Measurements from ENCODE around the gene JMJD6. TPM values are rescaled to one million over a fixed set of nuclear protein-coding genes. Genes with fewer than 3 reads are reported as not detected.
"Not testable (repeated sequence)": the region's sequence is repeated elsewhere in the genome, so short reads cannot be mapped to it uniquely, and the experiment has no call there.

Gene JMJD6
- total RNA-seq, 2 donors from 2014 or later = 32.4 to 36.1 TPM

DNA sequence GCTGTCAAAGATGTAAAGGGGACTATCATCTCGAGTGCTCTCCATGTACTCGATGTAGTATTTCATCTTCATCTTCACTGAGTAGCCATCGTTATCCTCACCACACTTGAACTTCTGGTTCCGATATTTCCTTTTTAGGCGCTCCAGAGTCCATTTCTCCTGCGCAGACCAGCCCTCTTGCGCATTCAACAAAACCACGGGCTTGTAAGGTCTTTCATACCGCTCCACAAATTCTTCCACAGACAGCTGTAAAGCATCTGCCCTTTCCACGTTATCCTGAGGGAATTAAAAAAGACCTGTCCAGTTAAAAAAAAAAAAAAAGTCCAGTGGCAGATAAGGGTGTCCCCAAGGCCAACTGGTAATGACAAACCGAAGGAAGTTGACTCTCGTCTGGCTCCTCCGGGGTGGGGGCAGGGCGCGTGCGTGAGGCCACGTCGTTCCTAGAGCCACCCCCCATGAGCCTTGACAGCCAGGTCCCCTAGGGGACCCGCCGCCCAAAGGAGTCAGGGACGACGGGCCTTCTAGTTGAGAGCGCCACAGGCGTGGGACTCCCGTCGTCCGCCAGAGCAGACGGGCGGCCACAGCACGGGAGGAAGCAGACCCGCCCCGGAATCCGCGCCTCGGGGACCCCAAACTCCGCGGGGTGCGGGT, 701 bp downstream of the JMJD6 start:
- Histone ChIP-seq H3K4me3 (peak overlapping the region; percentile 96), H3K36me3 (peaks cover 29% of the 10 kb centered on the region), H3K27me3 (replicated peaks; ENCODE audit: insufficient read depth) (no peaks in the 10 kb centered on the region), H3K4me1 (ENCODE audit: control insufficient read depth in 1 of 2, low read depth in 2 of 2) (peaks cover 32 to 62% of the 10 kb centered on the region in 2 donors), H3K9me3 (no peaks in the 10 kb centered on the region), H3K27ac (peak overlapping the region; percentile 99 to 100)
- TF ChIP-seq, protein P1, sequence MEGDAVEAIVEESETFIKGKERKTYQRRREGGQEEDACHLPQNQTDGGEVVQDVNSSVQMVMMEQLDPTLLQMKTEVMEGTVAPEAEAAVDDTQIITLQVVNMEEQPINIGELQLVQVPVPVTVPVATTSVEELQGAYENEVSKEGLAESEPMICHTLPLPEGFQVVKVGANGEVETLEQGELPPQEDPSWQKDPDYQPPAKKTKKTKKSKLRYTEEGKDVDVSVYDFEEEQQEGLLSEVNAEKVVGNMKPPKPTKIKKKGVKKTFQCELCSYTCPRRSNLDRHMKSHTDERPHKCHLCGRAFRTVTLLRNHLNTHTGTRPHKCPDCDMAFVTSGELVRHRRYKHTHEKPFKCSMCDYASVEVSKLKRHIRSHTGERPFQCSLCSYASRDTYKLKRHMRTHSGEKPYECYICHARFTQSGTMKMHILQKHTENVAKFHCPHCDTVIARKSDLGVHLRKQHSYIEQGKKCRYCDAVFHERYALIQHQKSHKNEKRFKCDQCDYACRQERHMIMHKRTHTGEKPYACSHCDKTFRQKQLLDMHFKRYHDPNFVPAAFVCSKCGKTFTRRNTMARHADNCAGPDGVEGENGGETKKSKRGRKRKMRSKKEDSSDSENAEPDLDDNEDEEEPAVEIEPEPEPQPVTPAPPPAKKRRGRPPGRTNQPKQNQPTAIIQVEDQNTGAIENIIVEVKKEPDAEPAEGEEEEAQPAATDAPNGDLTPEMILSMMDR (IDR thresholded peaks at IDR 0.05) = no peak
- peak; percentile 51 for DNase-seq (ENCODE audit: low spot score)
- ATAC-seq (ENCODE audit: insufficient number of reproducible peaks, low FRiP score, low read depth) = peak; percentile 38

GRCh38 chr17:76723812-76724211, 2.6 kb downstream of the JMJD6 start:
- Histone ChIP-seq H3K27me3 (replicated peaks; ENCODE audit: insufficient read depth) (no peaks in the 10 kb centered on the region), H3K36me3 (peaks cover 48% of the 10 kb centered on the region), H3K4me3 (peak overlapping the region; percentile 6), H3K9me3 (no peaks in the 10 kb centered on the region), H3K4me1 (ENCODE audit: control insufficient read depth in 1 of 2, low read depth in 2 of 2) (peaks cover 27 to 50% of the 10 kb centered on the region in 2 donors), H3K27ac (no peak overlapping the region)
- DNase-seq (ENCODE audit: low spot score) (no peak), ATAC-seq (ENCODE audit: insufficient number of reproducible peaks, low FRiP score, low read depth) (no peak)
- TF ChIP-seq, protein P1 (IDR thresholded peaks at IDR 0.05) = no peak

- not testable (repeated sequence) for H3K27me3 ChIP-seq (replicated peaks; ENCODE audit: insufficient read depth); H3K9me3 ChIP-seq; DNase-seq (ENCODE audit: low spot score); ATAC-seq (ENCODE audit: insufficient number of reproducible peaks, low FRiP score, low read depth); H3K27ac ChIP-seq; H3K4me3 ChIP-seq
- Histone ChIP-seq H3K36me3 (peaks cover 56% of the 10 kb centered on the region), H3K4me1 (ENCODE audit: control insufficient read depth in 1 of 2, low read depth in 2 of 2) (peaks cover 25 to 44% of the 10 kb centered on the region in 2 donors)
Observed at GRCh38 chr17:76722977-76723376, 3.4 kb downstream of the JMJD6 start.

DNA sequence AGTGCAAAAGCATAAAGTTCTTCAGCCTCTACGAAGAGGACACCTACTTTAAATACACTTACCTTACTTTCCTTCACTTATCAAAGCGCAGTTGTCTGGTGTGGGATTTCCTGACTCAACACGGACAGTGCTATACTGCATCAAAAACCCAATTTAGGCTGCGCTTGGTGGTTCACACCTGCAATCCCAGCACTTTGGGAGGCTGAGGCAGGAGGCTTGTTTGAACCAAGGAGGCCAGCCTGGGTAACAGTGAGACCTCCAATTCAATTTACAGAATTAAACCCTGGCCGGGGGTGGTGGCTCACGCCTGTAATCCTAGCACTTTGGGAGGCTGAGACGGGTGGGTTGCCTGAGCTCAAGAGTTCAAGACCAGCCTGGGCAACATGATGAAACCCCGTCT, 4.1 kb downstream of the JMJD6 start:
- H3K4me1 ChIP-seq (ENCODE audit: control insufficient read depth in 1 of 2, low read depth in 2 of 2) = peaks cover 18 to 39% of the 10 kb centered on the region in 2 donors
- H3K9me3 ChIP-seq = no peaks in the 10 kb centered on the region
- ATAC-seq (ENCODE audit: insufficient number of reproducible peaks, low FRiP score, low read depth) (no peak), DNase-seq (ENCODE audit: low spot score) (no peak)
- H3K4me3 ChIP-seq = no peak overlapping the region
- no peak overlapping the region for H3K27ac ChIP-seq
- peaks cover 62% of the 10 kb centered on the region for H3K36me3 ChIP-seq
- no peaks in the 10 kb centered on the region for H3K27me3 ChIP-seq (replicated peaks; ENCODE audit: insufficient read depth)
- TF ChIP-seq, protein P1 (IDR thresholded peaks at IDR 0.05) = no peak

GRCh38 chr17:76721463-76721862, 4.9 kb downstream of the JMJD6 start:
- DNase-seq (ENCODE audit: low spot score) = no peak
- no peak overlapping the region for H3K4me3 ChIP-seq
- peaks cover 66% of the 10 kb centered on the region for H3K36me3 ChIP-seq
- no peak for ATAC-seq (ENCODE audit: insufficient number of reproducible peaks, low FRiP score, low read depth)
- H3K4me1 ChIP-seq (ENCODE audit: control insufficient read depth in 1 of 2, low read depth in 2 of 2) = peaks cover 18 to 46% of the 10 kb centered on the region in 2 donors
- no peaks in the 10 kb centered on the region for H3K9me3 ChIP-seq
- H3K27ac ChIP-seq = no peak overlapping the region
- no peaks in the 10 kb centered on the region for H3K27me3 ChIP-seq (replicated peaks; ENCODE audit: insufficient read depth)
- TF ChIP-seq, protein P1 (IDR thresholded peaks at IDR 0.05) = no peak

- Histone ChIP-seq H3K4me3 (no peak overlapping the region), H3K27ac (no peak overlapping the region), H3K36me3 (peaks cover 67% of the 10 kb centered on the region), H3K9me3 (no peaks in the 10 kb centered on the region), H3K4me1 (ENCODE audit: control insufficient read depth in 1 of 2, low read depth in 2 of 2) (peaks cover 18 to 49% of the 10 kb centered on the region in 2 donors), H3K27me3 (replicated peaks; ENCODE audit: insufficient read depth) (no peaks in the 10 kb centered on the region)
- ATAC-seq (ENCODE audit: insufficient number of reproducible peaks, low FRiP score, low read depth) (no peak), DNase-seq (ENCODE audit: low spot score) (no peak)
- TF ChIP-seq, protein P1 (IDR thresholded peaks at IDR 0.05) = no peak
Observed at GRCh38 chr17:76720941-76721340, 5.5 kb downstream of the JMJD6 start.

Measured in thoracic aorta (tissue), 2 donors.